Measurements from ENCODE around the gene KCNK17.

DNA sequence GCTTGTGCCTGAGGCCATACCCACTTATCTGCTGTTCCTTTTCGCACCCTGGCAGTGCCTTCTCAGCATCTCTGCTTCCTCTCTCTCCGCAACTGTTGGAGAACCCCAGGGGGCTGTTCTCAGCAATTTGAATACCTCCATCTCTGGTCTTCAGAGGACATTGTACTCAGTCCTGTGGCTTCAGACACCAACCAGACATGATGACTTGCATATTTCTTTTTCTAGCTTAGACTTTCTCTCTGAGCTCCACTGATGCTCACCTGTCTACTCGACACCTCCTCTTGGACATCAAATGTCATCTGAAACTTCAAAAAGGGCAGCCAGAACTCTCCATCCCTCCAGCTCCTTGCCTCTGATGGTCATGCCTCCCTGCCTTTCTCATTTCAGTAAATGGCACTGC, 27.1 kb upstream of the KCNK17 start:
- TF ChIP-seq POLR2A (IDR thresholded peaks at IDR 0.05; ENCODE audit: low read depth, low read length) (no peak), POLR2AphosphoS5 (IDR thresholded peaks at IDR 0.05; ENCODE audit: low read depth, low read length) (no peak)

Measured in GM12892 (cell line).